HepG2 (cell line): ENCODE data around the gene AGER. TPM values are rescaled to one million over a fixed set of nuclear protein-coding genes. Genes with fewer than 3 reads are reported as not detected.
A peak's percentile ranks its signal among the peaks of the same experiment; 100 is the strongest.

Experiments used
- ATAC-seq: fragments of 200-7000 bp; cut with Tn5 transposase; 3 replicates; pipeline ENCODE4 v1.9.1; 2020; ENCODE audit warnings: mild to moderate bottlenecking, moderate library complexity
- BruUV-seq: library from RNA; stranded (reverse); fragments of 400-500 nt; replicated peaks from 2 replicates; lab custom pipeline; 2021; lab: Mats Ljungman, UMichigan
- CTCF ChIA-PET: fragments of 300-600 bp; formaldehyde crosslinking; extraction: SDS; loops from one replicate; lab custom pipeline; 2021; ENCODE audit warnings: low total read pairs, inconsistent platforms, low intra/inter-chr PET ratio; lab: Yijun Ruan, JAX
- POLR2A ChIA-PET: fragments of 350-600 bp; sonication (Branson Sonifier 250); formaldehyde crosslinking; loops from one replicate; lab custom pipeline; 2020; ENCODE audit warnings: antibody characterized with exemption, inconsistent platforms; lab: Yijun Ruan, JAX
- DNase-seq: peaks from one replicate; pipeline ENCODE4 v3.0.0-alpha.2; 2015; ENCODE audit warnings: low spot score
- FAIRE-seq: peaks from 3 replicates; lab custom pipeline; 2011; peaks lifted over from hg19 to GRCh38; lab: Jason Lieb, UNC
- H2AFZ ChIP-seq: one replicate; pipeline ENCODE4 v1.6.1; 2011; ENCODE audit warnings: low read length, inconsistent platforms
- H3K27ac ChIP-seq: fragments of 300-600 bp; 3 replicates; pipeline ENCODE4 v1.8.0; 2011; ENCODE audit warnings: mixed run types, mild to moderate bottlenecking, mixed read lengths, low read length, inconsistent platforms; ENCODE audit not compliant: insufficient read depth; ENCODE audit errors: extremely low read length
- H3K27me3 ChIP-seq, 2 experiments: fragments of 200-600 bp in 1 of 2; 2 replicates in 1 of 2; 3 replicates in 1 of 2; pipeline versions ENCODE4 v1.6.0 to v1.8.0; 2011; ENCODE audit warnings: low read length in 2 of 2, mild to moderate bottlenecking in 2 of 2, moderate library complexity in 2 of 2, inconsistent platforms in 1 of 2; ENCODE audit not compliant: insufficient read depth in 2 of 2, control insufficient read depth in 1 of 2
- H3K36me3 ChIP-seq, 2 experiments: fragments of 200-600 bp in 1 of 2; replicated peaks in 1 of 2; 2 replicates in 1 of 2; 3 replicates in 1 of 2; pipeline versions ENCODE4 v1.5.1 to v1.8.0; 2011; ENCODE audit warnings: low read length in 2 of 2, inconsistent platforms in 1 of 2; ENCODE audit not compliant: insufficient read depth in 2 of 2, control insufficient read depth in 1 of 2
- H3K4me1 ChIP-seq: 2 replicates; pipeline ENCODE4 v1.5.1; 2012; ENCODE audit warnings: low read length, inconsistent platforms; ENCODE audit not compliant: insufficient read depth
- H3K4me2 ChIP-seq: 2 replicates; pipeline ENCODE4 v1.6.0; 2011; ENCODE audit warnings: low read depth, low read length, inconsistent platforms
- H3K4me3 ChIP-seq, 3 experiments: fragments of 200-600 bp in 1 of 3; sonication (generic), shearing (Covaris generic) in 1 of 3; replicated peaks in 1 of 3; 2 replicates each; pipeline ENCODE4 v1.5.1; 2011 to 2016; ENCODE audit warnings: low read length in 3 of 3, inconsistent platforms in 2 of 3, low read depth in 2 of 3, mild to moderate bottlenecking in 2 of 3, control low read depth in 1 of 3, mixed read lengths in 1 of 3; ENCODE audit not compliant: insufficient read depth in 1 of 3
- H3K79me2 ChIP-seq: one replicate; pipeline ENCODE4 v1.6.1; 2011; ENCODE audit warnings: low read length, inconsistent platforms; ENCODE audit not compliant: insufficient read depth
- H3K9ac ChIP-seq: 2 replicates; pipeline ENCODE4 v1.6.0; 2011; ENCODE audit warnings: mild to moderate bottlenecking, low read depth, low read length, inconsistent platforms; ENCODE audit not compliant: insufficient read depth
- H3K9me3 ChIP-seq: 2 replicates; pipeline ENCODE4 v1.5.1; 2012; ENCODE audit warnings: mild to moderate bottlenecking, low read length
- H4K20me1 ChIP-seq: 2 replicates; pipeline ENCODE4 v1.6.0; 2011; ENCODE audit warnings: inconsistent platforms, mild to moderate bottlenecking, low read length, moderate library complexity; ENCODE audit not compliant: insufficient read depth
- ARNT ChIP-seq: fragments of 450-650 bp; IDR thresholded peaks from 2 replicates; pipeline ENCODE4 v1.6.1; 2017
- CBX2 ChIP-seq, 2 experiments: fragments of 200-600 bp in 1 of 2; sonication (generic); formaldehyde crosslinking in 1 of 2; IDR thresholded peaks; 2 replicates each; pipeline versions ENCODE4 v1.7.0 to v1.8.1; 2018 to 2022; ENCODE audit warnings: low read depth in 2 of 2, low read length in 1 of 2, mild to moderate bottlenecking in 1 of 2, missing genetic modification reagents in 1 of 2
- HMG20A ChIP-seq: IDR thresholded peaks from 2 replicates; pipeline ENCODE4 v1.6.1; 2016; ENCODE audit warnings: borderline replicate concordance
- MXI1 ChIP-seq: IDR thresholded peaks from 3 replicates; pipeline ENCODE4 v1.6.1; 2012; ENCODE audit warnings: low read depth, low read length, inconsistent platforms, borderline replicate concordance
- ZBTB1 ChIP-seq: sonication (generic); formaldehyde crosslinking; IDR thresholded peaks from 2 replicates; pipeline ENCODE4 v1.4.0; 2020; ENCODE audit warnings: missing genetic modification reagents, borderline replicate concordance
- ZNF180 ChIP-seq: sonication (generic); formaldehyde crosslinking; IDR thresholded peaks from 2 replicates; pipeline ENCODE4 v1.4.0; 2020; ENCODE audit warnings: low read depth, missing genetic modification reagents, borderline replicate concordance
- ZNF296 ChIP-seq: sonication (generic); formaldehyde crosslinking; conservative IDR thresholded peaks from 2 replicates; pipeline ENCODE4 v1.5.0; 2020; ENCODE audit warnings: mild to moderate bottlenecking, missing genetic modification reagents
- ZNF337 ChIP-seq: sonication (generic); formaldehyde crosslinking; IDR thresholded peaks from 2 replicates; pipeline ENCODE4 v1.5.1; 2020; ENCODE audit warnings: missing genetic modification reagents, low read depth, mild to moderate bottlenecking, borderline replicate concordance
- WGBS: methylation state at CpG from one replicate; pipeline ENCODE4 v1.1.6; 2017; ENCODE audit warnings: low lambda C conversion rate; 5-methylcytosine and 5-hydroxymethylcytosine counted together
- in situ Hi-C: cut with HindIII; loops from 2 replicates; pipeline ENCODE4 v1.10.0; 2017; ENCODE audit warnings: low pct_unique_long_range_greater_than_20kb; ENCODE audit not compliant: extremely low pct_ligation_motif_present
- intact Hi-C: fragments of 100-400 bp; cut with micrococcal nuclease; formaldehyde crosslinking; loops from one replicate; pipeline ENCODE4 v1.10.0; 2022; ENCODE audit not compliant: unreplicated experiment
- polyA plus RNA-seq, 8 experiments: library from polyadenylated mRNA; depleted of rRNA in 3 of 8; stranded (reverse) in 7 of 8; unstranded in 1 of 8; fragments of >200 nt; fragmentation: Illumina TruSeq in 4 of 8; extraction: Trizol in 4 of 8; gene quantifications; 2 replicates each; pipeline versions ENCODE4 v1.2.1 to v1.2.3, GENCODE V29; 2011 to 2016; ENCODE audit warnings: low read depth in 4 of 8, missing spikeins in 1 of 8, mixed read lengths in 1 of 8; ENCODE audit not compliant: insufficient read depth in 1 of 8
- total RNA-seq, 5 experiments: library from RNA; depleted of rRNA; stranded (reverse); fragments of >200 nt; fragmentation: Illumina TruSeq; extraction: Trizol; gene quantifications; 2 replicates each; pipeline ENCODE4 v1.2.3, GENCODE V29; 2016; ENCODE audit warnings: low read depth in 1 of 5
- TF ChIP-seq, protein P1 (sequence below): sonication (generic); formaldehyde crosslinking; IDR thresholded peaks from 2 replicates; pipeline ENCODE4 v1.4.0; 2020; ENCODE audit warnings: missing genetic modification reagents
- TF ChIP-seq, protein P2 (sequence below): sonication (generic); formaldehyde crosslinking; IDR thresholded peaks from 2 replicates; pipeline ENCODE4 v1.5.0; 2020; ENCODE audit warnings: missing genetic modification reagents
- TF ChIP-seq, protein P3 (sequence below), 2 experiments: sonication (generic) in 1 of 2; formaldehyde crosslinking in 1 of 2; IDR thresholded peaks; 2 replicates each; pipeline versions ENCODE4 v1.5.1 to v1.6.1; 2011 to 2020; ENCODE audit warnings: borderline replicate concordance in 1 of 2, low read depth in 1 of 2, low read length in 1 of 2, mild to moderate bottlenecking in 1 of 2, missing genetic modification reagents in 1 of 2, moderate library complexity in 1 of 2
- TF ChIP-seq, protein P4 (sequence below): sonication (generic); formaldehyde crosslinking; IDR thresholded peaks from 2 replicates; pipeline ENCODE4 v1.4.0; 2020; ENCODE audit warnings: low read depth, missing genetic modification reagents

The AGER gene
- total and polyA plus RNA-seq, 2 of the 13 experiments (the other 11 are each of a cell fraction or from before 2014, with no cell fraction given), result 1.9 to 5.1 TPM

DNA sequence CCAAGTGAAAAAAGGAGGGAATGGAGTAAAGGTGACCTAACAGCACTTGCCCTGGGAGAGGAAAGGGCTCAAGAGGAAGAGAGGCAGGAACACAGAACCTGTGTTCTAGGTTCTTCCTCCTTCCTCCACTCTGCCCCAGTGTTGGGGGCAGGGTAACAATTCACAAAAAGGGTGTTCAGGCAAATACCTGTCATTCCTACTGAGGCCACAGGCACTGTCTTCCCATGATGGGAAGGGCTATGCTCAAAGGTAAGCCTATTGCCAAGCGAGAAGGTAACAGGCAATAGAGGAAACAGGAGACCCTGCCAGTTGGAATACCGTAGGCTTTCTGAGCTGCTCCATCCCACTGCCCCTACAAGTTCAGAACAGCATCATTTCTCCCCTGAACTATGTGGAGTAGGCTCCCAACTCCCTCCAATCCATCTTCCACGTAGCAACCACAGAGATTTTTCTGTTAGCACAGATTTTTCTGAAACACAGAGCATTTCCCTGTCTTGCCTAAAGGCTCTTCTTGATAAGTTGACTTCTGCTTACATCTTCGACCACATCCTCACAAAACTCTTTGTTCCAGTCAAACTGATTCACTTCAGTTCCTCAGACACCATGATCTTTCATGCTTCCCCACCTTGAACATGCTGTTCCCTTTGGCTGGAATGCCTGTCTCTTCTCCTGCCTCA, 10.9 kb downstream of the AGER start:
- peaks cover 13 to 33% of the 10 kb centered on the region in 2 experiments for H3K36me3 ChIP-seq
- no peak overlapping the region for H2AFZ ChIP-seq
- peaks cover 36% of the 10 kb centered on the region for H3K79me2 ChIP-seq
- in situ Hi-C loops (no loop called here), intact Hi-C loops (no loop called here)
- H3K4me1 ChIP-seq, result peaks cover 46% of the 10 kb centered on the region
- no peaks in the 10 kb centered on the region for H3K9me3 ChIP-seq
- ATAC-seq (no peak), DNase-seq (no peak), FAIRE-seq (no peak)
- H3K4me2 ChIP-seq, result peak overlapping the region; percentile 19
- BruUV-seq, result no TSS peak
- H3K27me3 ChIP-seq, result no peaks in the 10 kb centered on the region; a peak in 1 of 5 replicates
- H3K4me3 ChIP-seq, result no peak overlapping the region
- H3K27ac ChIP-seq, result no peak overlapping the region
- ChIA-PET CTCF (no interaction called here), POLR2A (interaction anchor here (0.6 kb wide), 1 partner anchor 20 kb away, joined by 3 read pairs; no protein-coding TSS in a partner anchor)
- H4K20me1 ChIP-seq, result no peaks in the 10 kb centered on the region
- peak overlapping the region; percentile 7; the same call in 1 of the 2 replicates for H3K9ac ChIP-seq
- 96% methylated on average over 4 of the region's 4 CpGs for WGBS
- TF ChIP-seq HMG20A (CRISPR knock-in tag), result no peak
- TF ChIP-seq, protein P1, sequence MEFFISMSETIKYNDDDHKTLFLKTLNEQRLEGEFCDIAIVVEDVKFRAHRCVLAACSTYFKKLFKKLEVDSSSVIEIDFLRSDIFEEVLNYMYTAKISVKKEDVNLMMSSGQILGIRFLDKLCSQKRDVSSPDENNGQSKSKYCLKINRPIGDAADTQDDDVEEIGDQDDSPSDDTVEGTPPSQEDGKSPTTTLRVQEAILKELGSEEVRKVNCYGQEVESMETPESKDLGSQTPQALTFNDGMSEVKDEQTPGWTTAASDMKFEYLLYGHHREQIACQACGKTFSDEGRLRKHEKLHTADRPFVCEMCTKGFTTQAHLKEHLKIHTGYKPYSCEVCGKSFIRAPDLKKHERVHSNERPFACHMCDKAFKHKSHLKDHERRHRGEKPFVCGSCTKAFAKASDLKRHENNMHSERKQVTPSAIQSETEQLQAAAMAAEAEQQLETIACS (CRISPR knock-in tag), result no peak
- TF ChIP-seq, protein P2, sequence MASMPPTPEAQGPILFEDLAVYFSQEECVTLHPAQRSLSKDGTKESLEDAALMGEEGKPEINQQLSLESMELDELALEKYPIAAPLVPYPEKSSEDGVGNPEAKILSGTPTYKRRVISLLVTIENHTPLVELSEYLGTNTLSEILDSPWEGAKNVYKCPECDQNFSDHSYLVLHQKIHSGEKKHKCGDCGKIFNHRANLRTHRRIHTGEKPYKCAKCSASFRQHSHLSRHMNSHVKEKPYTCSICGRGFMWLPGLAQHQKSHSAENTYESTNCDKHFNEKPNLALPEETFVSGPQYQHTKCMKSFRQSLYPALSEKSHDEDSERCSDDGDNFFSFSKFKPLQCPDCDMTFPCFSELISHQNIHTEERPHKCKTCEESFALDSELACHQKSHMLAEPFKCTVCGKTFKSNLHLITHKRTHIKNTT (CRISPR knock-in tag), result no peak
- TF ChIP-seq ZBTB1, result no peak
- no peak for TF ChIP-seq ARNT
- TF ChIP-seq, protein P3, sequence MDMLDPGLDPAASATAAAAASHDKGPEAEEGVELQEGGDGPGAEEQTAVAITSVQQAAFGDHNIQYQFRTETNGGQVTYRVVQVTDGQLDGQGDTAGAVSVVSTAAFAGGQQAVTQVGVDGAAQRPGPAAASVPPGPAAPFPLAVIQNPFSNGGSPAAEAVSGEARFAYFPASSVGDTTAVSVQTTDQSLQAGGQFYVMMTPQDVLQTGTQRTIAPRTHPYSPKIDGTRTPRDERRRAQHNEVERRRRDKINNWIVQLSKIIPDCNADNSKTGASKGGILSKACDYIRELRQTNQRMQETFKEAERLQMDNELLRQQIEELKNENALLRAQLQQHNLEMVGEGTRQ (IDR thresholded peaks at IDR 0.05; ENCODE audit: low read depth, low read length), result no peak
- TF ChIP-seq, protein P3 (CRISPR knock-in tag; IDR thresholded peaks at IDR 0.05; ENCODE audit: borderline replicate concordance), result no peak
- TF ChIP-seq ZNF296 (CRISPR knock-in tag), result no peak
- no peak for TF ChIP-seq CBX2 (IDR thresholded peaks at IDR 0.05; ENCODE audit: low read depth, low read length)
- no peak for TF ChIP-seq CBX2 (CRISPR knock-in tag; IDR thresholded peaks at IDR 0.05; ENCODE audit: low read depth)
- no peak for TF ChIP-seq ZNF180
- TF ChIP-seq, protein P4, sequence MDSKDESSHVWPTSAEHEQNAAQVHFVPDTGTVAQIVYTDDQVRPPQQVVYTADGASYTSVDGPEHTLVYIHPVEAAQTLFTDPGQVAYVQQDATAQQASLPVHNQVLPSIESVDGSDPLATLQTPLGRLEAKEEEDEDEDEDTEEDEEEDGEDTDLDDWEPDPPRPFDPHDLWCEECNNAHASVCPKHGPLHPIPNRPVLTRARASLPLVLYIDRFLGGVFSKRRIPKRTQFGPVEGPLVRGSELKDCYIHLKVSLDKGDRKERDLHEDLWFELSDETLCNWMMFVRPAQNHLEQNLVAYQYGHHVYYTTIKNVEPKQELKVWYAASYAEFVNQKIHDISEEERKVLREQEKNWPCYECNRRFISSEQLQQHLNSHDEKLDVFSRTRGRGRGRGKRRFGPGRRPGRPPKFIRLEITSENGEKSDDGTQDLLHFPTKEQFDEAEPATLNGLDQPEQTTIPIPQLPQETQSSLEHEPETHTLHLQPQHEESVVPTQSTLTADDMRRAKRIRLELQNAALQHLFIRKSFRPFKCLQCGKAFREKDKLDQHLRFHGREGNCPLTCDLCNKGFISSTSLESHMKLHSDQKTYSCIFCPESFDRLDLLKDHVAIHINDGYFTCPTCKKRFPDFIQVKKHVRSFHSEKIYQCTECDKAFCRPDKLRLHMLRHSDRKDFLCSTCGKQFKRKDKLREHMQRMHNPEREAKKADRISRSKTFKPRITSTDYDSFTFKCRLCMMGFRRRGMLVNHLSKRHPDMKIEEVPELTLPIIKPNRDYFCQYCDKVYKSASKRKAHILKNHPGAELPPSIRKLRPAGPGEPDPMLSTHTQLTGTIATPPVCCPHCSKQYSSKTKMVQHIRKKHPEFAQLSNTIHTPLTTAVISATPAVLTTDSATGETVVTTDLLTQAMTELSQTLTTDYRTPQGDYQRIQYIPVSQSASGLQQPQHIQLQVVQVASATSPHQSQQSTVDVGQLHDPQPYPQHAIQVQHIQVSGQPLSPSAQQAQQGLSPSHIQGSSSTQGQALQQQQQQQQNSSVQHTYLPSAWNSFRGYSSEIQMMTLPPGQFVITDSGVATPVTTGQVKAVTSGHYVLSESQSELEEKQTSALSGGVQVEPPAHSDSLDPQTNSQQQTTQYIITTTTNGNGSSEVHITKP (CRISPR knock-in tag), result no peak
- TF ChIP-seq ZNF337 (CRISPR knock-in tag), result no peak
- no peak for TF ChIP-seq MXI1
